GM21381 (cell line): ENCODE measurements around the gene GRIN2C.
"Not testable (repeated sequence)": the region's sequence is repeated elsewhere in the genome, so short reads cannot be mapped to it uniquely, and the experiment has no call there.

Experiments
- ATAC-seq: cut with Tn5 transposase; IDR thresholded peaks from one replicate; pipeline ENCODE4 v1.9.1; 2021; ENCODE audit warnings: mild to moderate bottlenecking, moderate library complexity; ENCODE audit not compliant: unreplicated experiment

The GRIN2C gene

GRCh38 chr17:74881073-74881472 lies 21.4 kb upstream of the GRIN2C start:
- ATAC-seq: no peak

GRCh38 chr17:74879308-74879707 lies 19.6 kb upstream of the GRIN2C start:
- no peak for ATAC-seq

- ATAC-seq: no peak
These were observed 19.0 kb upstream of the GRIN2C start for GRCh38 chr17:74878658-74879057.

GRCh38 chr17:74877592-74878548 lies 18.2 kb upstream of the GRIN2C start:
- ATAC-seq: no peak

- no peak for ATAC-seq
These were observed 16.4 kb upstream of the GRIN2C start for GRCh38 chr17:74875977-74876593.

- no peak for ATAC-seq
These were observed 15.7 kb upstream of the GRIN2C start for GRCh38 chr17:74875155-74875976.

- no peak for ATAC-seq
These were observed 14.9 kb upstream of the GRIN2C start for GRCh38 chr17:74874615-74875037.

GRCh38 chr17:74873874-74874614 lies 14.4 kb upstream of the GRIN2C start:
- ATAC-seq: no peak

- peak; percentile 89 for ATAC-seq
These were observed 13.6 kb upstream of the GRIN2C start for GRCh38 chr17:74873037-74873873.

GRCh38 chr17:74872313-74873036 lies 12.8 kb upstream of the GRIN2C start, which contains the start of gene FDXR:
Gene FDXR, minus strand, starts transcription at chr17:74872994. Its CDS starts 50 bp downstream, at chr17:74872944.
- peak; percentile 21 for ATAC-seq

GRCh38 chr17:74871356-74872076 lies 11.8 kb upstream of the GRIN2C start:
- no peak for ATAC-seq

GRCh38 chr17:74870512-74870911 lies 10.8 kb upstream of the GRIN2C start:
- ATAC-seq: no peak

- not testable (repeated sequence) for ATAC-seq
These were observed 10.3 kb upstream of the GRIN2C start for GRCh38 chr17:74870028-74870427.

- ATAC-seq: no peak
These were observed 9.2 kb upstream of the GRIN2C start for GRCh38 chr17:74868908-74869255.

GRCh38 chr17:74868251-74868907 lies 8.7 kb upstream of the GRIN2C start:
- ATAC-seq: no peak

- ATAC-seq: no peak
These were observed 6.6 kb upstream of the GRIN2C start for GRCh38 chr17:74866198-74866835.

GRCh38 chr17:74865504-74866197 lies 6.0 kb upstream of the GRIN2C start:
- no peak for ATAC-seq
